Measurements from ENCODE around the gene ATP10A.

DNA sequence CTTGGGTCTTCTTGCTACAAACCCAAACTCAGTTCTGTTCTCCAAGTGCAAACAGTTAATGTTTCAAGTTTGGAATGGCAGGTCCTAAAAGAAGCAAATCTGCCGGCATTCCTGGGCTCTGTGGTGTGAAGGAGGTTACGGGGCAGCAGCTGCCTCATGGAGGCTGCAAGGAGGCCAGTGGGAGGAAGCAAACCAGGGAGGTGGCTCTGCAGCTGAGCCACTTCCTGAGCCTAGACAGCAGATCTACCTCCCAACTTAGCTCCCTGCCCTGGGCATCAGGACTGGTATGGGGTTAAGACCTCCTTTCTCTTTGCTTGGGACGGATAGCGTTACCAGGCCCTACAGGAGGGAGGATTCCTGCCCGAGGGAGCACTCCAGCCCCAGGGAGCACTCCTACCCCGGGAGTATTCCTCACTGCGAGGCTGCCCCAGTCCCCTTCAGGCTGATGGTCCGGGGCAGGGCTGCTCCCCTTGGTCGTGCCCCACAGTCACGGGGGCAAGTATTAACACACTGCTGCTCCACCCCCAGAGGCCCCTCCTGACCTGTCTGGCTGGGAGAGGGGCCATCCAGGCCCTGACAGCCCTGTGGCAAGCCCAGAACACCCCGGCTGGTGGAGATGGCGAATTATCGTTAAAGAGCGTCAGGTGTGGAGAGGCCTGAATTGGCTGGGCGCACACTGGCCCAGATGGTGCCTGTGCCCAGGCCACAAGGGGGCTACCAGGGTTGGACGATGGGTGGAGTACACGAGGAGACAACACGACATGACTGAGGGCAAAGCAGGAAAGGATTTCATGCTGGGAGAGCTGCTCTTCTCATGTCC lies 129.9 kb downstream of the ATP10A start:
- TF ChIP-seq, protein P1, sequence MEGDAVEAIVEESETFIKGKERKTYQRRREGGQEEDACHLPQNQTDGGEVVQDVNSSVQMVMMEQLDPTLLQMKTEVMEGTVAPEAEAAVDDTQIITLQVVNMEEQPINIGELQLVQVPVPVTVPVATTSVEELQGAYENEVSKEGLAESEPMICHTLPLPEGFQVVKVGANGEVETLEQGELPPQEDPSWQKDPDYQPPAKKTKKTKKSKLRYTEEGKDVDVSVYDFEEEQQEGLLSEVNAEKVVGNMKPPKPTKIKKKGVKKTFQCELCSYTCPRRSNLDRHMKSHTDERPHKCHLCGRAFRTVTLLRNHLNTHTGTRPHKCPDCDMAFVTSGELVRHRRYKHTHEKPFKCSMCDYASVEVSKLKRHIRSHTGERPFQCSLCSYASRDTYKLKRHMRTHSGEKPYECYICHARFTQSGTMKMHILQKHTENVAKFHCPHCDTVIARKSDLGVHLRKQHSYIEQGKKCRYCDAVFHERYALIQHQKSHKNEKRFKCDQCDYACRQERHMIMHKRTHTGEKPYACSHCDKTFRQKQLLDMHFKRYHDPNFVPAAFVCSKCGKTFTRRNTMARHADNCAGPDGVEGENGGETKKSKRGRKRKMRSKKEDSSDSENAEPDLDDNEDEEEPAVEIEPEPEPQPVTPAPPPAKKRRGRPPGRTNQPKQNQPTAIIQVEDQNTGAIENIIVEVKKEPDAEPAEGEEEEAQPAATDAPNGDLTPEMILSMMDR (IDR thresholded peaks at IDR 0.05; ENCODE audit: poor library complexity, severe bottlenecking): no peak
- TF ChIP-seq EP300 (conservative IDR thresholded peaks at IDR 0.05; ENCODE audit: poor library complexity, severe bottlenecking): no peak
- TF ChIP-seq, protein P2, sequence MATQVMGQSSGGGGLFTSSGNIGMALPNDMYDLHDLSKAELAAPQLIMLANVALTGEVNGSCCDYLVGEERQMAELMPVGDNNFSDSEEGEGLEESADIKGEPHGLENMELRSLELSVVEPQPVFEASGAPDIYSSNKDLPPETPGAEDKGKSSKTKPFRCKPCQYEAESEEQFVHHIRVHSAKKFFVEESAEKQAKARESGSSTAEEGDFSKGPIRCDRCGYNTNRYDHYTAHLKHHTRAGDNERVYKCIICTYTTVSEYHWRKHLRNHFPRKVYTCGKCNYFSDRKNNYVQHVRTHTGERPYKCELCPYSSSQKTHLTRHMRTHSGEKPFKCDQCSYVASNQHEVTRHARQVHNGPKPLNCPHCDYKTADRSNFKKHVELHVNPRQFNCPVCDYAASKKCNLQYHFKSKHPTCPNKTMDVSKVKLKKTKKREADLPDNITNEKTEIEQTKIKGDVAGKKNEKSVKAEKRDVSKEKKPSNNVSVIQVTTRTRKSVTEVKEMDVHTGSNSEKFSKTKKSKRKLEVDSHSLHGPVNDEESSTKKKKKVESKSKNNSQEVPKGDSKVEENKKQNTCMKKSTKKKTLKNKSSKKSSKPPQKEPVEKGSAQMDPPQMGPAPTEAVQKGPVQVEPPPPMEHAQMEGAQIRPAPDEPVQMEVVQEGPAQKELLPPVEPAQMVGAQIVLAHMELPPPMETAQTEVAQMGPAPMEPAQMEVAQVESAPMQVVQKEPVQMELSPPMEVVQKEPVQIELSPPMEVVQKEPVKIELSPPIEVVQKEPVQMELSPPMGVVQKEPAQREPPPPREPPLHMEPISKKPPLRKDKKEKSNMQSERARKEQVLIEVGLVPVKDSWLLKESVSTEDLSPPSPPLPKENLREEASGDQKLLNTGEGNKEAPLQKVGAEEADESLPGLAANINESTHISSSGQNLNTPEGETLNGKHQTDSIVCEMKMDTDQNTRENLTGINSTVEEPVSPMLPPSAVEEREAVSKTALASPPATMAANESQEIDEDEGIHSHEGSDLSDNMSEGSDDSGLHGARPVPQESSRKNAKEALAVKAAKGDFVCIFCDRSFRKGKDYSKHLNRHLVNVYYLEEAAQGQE (IDR thresholded peaks at IDR 0.05; ENCODE audit: borderline replicate concordance): no peak
- TF ChIP-seq RAD21 (conservative IDR thresholded peaks at IDR 0.05): no peak
- no peak for TF ChIP-seq TAF1 (IDR thresholded peaks at IDR 0.05; ENCODE audit: low read depth)
- TF ChIP-seq POLR2AphosphoS5 (IDR thresholded peaks at IDR 0.05): no peak
- no peak for TF ChIP-seq EZH2 (IDR thresholded peaks at IDR 0.05; ENCODE audit: borderline replicate concordance, insufficient read depth, low read length, poor library complexity, severe bottlenecking)
- no peak for TF ChIP-seq SMC3 (conservative IDR thresholded peaks at IDR 0.05; ENCODE audit: poor library complexity)

Data from neural cell (in vitro differentiated cells).